Measurements from ENCODE around the gene ZIC2.
"Not testable (repeated sequence)": the region's sequence is repeated elsewhere in the genome, so short reads cannot be mapped to it uniquely, and the experiment has no call there.

ZIC2 gene

GRCh38 chr13:99981735-99982035 lies at the start of gene ZIC2:
TSS of gene ZIC2 (plus strand) at chr13:99981784. CDS start at chr13:99982065, 281 bp downstream.
- DNase-seq, result no peak

- no peak for DNase-seq
Measured at GRCh38 chr13:99932912-99933311, 48.7 kb upstream of the ZIC2 start.

- DNase-seq, result no peak
Measured at GRCh38 chr13:99935772-99936171, 45.8 kb upstream of the ZIC2 start.

GRCh38 chr13:99938635-99939034 lies 42.9 kb upstream of the ZIC2 start:
- no peak for DNase-seq

- no peak for DNase-seq
Measured at GRCh38 chr13:99941086-99941485, 40.5 kb upstream of the ZIC2 start.

- DNase-seq, result no peak
Measured at GRCh38 chr13:99941911-99942310, 39.7 kb upstream of the ZIC2 start.

- no peak for DNase-seq
Measured at GRCh38 chr13:99944102-99944501, 37.5 kb upstream of the ZIC2 start.

GRCh38 chr13:99944606-99945005 lies 37.0 kb upstream of the ZIC2 start:
- DNase-seq, result no peak

GRCh38 chr13:99945515-99945914 lies 36.1 kb upstream of the ZIC2 start:
- not testable (repeated sequence) for DNase-seq

- no peak for DNase-seq
Measured at GRCh38 chr13:99947666-99948065, 33.9 kb upstream of the ZIC2 start.

- DNase-seq, result no peak
Measured at GRCh38 chr13:99948411-99948810, 33.2 kb upstream of the ZIC2 start.

GRCh38 chr13:99948907-99949678 lies 32.5 kb upstream of the ZIC2 start:
- no peak for DNase-seq

- DNase-seq, result no peak
Measured at GRCh38 chr13:99949679-99950413, 31.7 kb upstream of the ZIC2 start.

- not testable (repeated sequence) for DNase-seq
Measured at GRCh38 chr13:99951666-99952065, 29.9 kb upstream of the ZIC2 start.

- DNase-seq, result no peak
Measured at GRCh38 chr13:99953138-99953755, 28.3 kb upstream of the ZIC2 start.

- no peak for DNase-seq
Measured at GRCh38 chr13:99955107-99955746, 26.4 kb upstream of the ZIC2 start.

- no peak for DNase-seq
Measured at GRCh38 chr13:99955747-99956472, 25.7 kb upstream of the ZIC2 start.

- DNase-seq, result no peak
Measured at GRCh38 chr13:99956473-99957349, 24.9 kb upstream of the ZIC2 start.

GRCh38 chr13:99958406-99959126 lies 23.0 kb upstream of the ZIC2 start:
- no peak for DNase-seq

- DNase-seq, result no peak
Measured at GRCh38 chr13:99959127-99959539, 22.5 kb upstream of the ZIC2 start.
